Body of pancreas (tissue), 4 donors: Measurements from ENCODE around the gene MRTFB.

Source experiments
- POLR2A ChIP-seq, 3 donors: fragments of 450-650 bp; IDR thresholded peaks; one replicate each; pipeline ENCODE4 v1.6.1; 2016; ENCODE audit warnings: antibody characterized with exemption in 3 of 3, mild to moderate bottlenecking in 2 of 3
- TF ChIP-seq, protein P1 (sequence below), 7 experiments: fragments of 450-650 bp in 4 of 7; fragments of 200-600 bp in 3 of 7; sonication (generic) in 3 of 7; IDR thresholded peaks; one replicate each; pipeline ENCODE4 v1.5.1; 2016 to 2019; ENCODE audit warnings: antibody characterized with exemption in 7 of 7

DNA sequence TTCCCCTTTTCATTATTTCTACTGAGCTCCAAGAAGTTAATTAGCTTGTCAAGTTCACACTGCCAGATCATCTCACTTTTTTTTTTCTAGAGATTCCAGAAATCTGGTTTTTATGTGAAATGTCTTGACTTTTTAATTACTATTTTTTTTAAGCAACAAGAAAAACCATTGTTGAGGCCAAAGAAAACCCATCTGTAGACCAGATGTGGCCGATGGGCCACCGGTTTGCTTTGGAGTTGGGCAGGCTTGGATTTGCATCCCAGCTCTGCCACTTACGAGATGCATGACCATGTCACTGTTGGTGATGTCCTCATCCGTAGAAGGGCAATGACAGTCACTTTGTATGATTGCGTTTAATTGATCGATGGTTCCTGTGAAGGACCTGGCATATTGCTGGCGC is 34.2 kb upstream of the MRTFB start:
- TF ChIP-seq POLR2A (IDR thresholded peaks at IDR 0.05) = no peak
- TF ChIP-seq, protein P1, sequence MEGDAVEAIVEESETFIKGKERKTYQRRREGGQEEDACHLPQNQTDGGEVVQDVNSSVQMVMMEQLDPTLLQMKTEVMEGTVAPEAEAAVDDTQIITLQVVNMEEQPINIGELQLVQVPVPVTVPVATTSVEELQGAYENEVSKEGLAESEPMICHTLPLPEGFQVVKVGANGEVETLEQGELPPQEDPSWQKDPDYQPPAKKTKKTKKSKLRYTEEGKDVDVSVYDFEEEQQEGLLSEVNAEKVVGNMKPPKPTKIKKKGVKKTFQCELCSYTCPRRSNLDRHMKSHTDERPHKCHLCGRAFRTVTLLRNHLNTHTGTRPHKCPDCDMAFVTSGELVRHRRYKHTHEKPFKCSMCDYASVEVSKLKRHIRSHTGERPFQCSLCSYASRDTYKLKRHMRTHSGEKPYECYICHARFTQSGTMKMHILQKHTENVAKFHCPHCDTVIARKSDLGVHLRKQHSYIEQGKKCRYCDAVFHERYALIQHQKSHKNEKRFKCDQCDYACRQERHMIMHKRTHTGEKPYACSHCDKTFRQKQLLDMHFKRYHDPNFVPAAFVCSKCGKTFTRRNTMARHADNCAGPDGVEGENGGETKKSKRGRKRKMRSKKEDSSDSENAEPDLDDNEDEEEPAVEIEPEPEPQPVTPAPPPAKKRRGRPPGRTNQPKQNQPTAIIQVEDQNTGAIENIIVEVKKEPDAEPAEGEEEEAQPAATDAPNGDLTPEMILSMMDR (IDR thresholded peaks at IDR 0.05) = no peak
